D341Med (cell line): Measurements from ENCODE around the gene CST1.
A peak's percentile ranks its signal among the peaks of the same experiment; 100 is the strongest.
"Not testable (repeated sequence)": the region's sequence is repeated elsewhere in the genome, so short reads cannot be mapped to it uniquely, and the experiment has no call there.

Experiments used
- DNase-seq: peaks from one replicate; pipeline ENCODE4 v3.0.0; 2012; ENCODE audit warnings: low spot score

Gene CST1

DNA sequence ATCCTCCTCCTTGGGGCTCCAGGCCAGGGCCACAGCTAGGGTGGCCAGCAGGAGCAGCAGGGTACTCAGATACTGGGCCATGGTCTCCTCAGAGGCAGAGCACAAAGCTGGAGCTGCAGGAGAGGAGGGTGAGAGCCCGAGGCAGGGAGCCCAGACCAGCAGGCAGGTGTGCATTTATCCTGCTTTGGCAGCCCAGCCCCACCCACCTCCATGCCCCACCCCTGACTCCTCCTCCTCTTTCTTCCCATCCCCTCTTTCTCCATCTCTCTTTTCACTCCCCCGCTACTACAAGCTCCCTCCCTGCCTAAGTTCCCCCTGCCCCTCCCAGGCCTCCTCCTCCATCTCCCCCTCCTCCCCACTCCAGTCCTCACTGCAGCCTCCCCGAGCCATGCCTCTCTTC, at the start of gene CST1:
CST1 (minus strand) TSS at position 150 of the 400 bp plus-strand sequence; CDS start at position 81, 69 bp downstream.
- DNase-seq: not testable (repeated sequence)

GRCh38 chr20:23799216-23799847, 48.6 kb upstream of the CST1 start:
- DNase-seq: not testable (repeated sequence)

GRCh38 chr20:23795526-23795925, 44.8 kb upstream of the CST1 start:
- DNase-seq: no peak

GRCh38 chr20:23794841-23795240, 44.1 kb upstream of the CST1 start:
- no peak for DNase-seq

DNA sequence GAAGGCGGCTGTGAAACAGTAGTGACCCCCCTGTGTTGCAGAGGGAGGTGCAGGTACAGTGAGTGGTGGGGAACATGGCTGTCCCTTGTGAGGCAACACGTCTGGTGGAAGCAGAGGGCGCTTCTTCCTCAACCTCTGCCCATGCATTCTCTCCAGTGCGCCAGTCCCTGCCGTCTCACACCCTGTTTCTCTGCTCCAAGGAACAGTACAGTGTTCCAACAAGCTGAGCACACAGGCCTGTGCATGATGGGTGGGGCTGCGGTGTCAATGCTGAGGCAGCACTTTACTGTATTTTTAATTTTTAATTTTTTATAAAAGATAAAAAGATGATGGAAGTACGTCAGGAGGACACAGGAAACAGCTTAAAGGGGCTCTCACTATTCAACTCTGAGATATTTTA, 43.3 kb upstream of the CST1 start:
- no peak for DNase-seq

DNA sequence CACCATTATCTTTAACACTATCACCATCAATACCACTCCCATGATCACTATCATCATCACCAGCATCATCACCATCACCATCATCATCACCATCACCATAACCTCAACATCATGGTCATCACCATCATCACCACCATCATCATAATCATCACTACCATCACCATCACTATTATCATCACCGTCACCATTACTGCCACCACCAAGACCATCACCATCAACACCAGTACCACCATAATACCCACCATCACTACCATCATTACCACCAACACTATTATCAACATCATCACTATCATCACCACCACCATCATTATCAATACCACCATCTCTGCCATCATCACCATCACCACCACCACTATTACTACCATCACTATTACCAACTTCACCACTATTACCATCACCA, 32.7 kb upstream of the CST1 start:
- DNase-seq: no peak

DNA sequence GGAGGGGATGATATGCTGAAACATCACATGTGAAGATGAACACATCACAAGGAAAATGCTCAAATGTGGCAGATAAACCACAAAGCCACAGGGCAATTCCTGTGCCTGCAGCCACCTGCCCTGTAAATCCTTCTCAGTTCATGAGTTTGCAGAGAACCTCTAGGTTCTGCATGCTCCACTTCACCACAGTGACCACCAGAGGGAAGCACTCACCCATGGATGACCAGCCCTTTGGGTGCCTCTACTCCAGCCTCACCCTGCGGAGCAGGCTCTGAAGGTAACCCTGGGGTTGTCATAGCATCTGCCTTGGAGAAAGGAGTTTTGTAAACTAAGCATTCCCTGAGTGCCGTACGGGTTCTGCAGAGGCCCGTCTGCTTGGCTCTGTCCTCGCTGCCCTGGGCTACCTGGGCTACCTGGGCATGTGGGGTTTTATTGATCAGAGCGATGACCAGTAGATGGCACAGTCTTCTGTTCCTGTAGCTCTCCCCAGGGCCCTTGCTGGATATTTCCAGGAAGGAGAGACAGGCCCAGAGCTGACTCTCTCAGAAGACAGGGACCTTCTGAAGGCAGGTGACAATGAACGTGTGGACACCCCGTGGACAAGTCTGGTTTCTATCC, 31.7 kb upstream of the CST1 start:
- peak; percentile 38 for DNase-seq

DNA sequence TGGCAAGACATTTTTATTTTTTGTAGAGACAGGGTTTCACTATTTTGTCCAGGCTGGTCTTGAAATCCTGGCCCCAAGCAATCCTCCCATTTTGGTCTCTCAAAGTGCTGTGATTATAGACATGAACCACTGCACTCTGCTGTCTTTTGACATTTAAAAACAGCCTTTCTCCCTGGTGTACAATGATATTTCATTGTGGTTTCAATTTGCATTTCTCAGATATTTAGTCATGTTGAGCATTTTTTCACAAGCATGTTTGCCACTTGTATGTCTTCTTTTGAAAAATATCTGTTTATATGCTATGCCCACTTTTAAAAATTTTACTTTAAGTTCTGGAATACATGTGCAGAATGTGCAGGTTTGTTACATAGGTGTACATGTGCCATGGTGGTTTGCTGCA, 27.9 kb upstream of the CST1 start:
- DNase-seq: not testable (repeated sequence)

DNA sequence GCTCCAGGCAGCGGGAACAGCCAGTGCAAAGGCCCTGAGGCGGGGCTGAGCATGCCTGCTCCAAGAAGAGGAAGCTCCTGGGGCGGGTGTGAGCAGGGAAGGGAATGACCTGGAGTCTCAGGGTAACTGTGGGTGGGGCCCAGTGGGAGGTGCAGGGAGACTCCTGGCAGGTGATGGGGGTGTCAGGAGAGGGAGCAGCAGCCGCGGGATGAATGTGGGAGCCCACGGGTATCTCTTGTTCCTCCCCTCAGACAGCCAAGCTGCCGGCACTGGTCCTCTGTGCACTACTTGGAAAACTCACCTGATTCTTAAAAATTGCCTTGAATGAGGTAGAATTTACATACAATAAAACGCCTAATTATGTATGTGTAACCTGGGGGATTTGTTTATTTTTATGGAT, 26.6 kb upstream of the CST1 start:
- DNase-seq: not testable (repeated sequence)

DNA sequence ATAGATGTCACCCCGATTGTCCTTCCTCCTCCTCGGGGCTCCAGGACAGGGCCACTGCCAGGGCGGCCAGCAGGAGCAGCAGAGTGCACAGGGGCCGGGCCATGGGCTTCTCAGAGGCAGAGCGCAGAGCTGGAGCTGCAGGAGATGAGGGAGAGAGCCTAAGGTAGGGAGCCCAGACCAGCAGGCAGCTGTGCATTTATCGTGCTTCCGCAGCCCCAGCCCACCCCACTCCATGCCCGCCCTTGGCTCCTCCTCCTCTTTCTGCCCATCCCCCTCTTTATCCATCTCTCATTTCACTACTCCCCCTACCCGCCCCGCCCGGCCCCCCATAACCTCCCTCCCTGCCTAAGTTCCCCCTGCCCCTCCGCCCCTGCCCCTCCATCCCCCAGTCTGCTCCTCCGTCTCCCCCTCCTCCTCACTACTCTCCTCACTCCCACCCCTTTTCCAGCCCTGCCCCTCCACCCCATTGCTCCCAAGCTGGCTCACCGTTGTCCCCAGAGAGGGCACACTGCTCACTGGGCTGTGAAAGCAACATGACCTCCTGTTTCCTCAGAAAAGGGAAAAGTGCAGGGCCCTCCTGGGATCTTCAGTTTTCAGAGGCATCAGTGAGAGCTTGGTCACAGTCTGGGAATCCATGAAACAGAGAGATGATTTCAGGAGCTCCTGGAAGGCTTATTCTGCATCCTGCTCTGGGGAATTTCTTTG, 25.5 kb upstream of the CST1 start:
- no peak for DNase-seq

DNA sequence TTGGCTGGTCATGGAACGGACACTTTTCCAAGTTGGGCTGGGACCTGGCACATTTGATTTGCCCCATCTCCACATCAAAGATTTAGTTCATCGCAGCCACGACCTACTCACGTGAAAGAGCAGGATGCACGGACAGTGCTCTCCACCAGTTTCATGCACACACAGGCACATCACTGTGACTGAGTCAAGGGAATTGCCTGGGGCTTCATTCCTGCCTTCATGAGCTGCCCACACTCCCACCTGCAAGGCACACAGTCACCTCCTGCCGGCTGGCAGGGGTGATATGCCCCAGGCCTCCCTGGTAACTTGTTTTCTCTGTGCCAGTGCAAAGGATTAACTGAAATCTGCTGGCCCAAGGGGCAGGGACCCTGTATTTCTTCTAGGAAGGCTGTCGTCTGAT, 23.3 kb upstream of the CST1 start:
- DNase-seq: no peak

GRCh38 chr20:23773579-23773978, 22.8 kb upstream of the CST1 start:
- no peak for DNase-seq

DNA sequence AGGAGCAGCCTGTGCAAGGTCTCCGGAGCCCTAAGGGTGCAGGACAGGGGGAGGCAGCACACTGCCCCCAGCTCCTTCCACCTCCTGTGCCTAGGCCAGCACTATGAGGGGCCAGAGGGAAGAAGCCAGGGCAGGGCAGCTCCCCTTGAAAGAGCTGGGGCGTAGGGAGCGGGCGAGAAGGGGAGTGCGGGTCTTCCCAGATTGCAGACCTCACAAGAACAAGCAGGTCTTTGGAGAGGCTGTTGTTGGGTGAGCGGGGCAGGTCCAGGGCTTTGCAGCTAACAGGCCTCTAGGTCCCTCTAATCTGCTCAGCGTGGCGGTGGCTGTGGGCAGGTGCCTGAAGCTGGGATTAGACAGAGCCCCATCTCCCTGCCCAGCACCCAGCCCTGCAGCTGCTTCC, 22.4 kb upstream of the CST1 start:
- DNase-seq: no peak

DNA sequence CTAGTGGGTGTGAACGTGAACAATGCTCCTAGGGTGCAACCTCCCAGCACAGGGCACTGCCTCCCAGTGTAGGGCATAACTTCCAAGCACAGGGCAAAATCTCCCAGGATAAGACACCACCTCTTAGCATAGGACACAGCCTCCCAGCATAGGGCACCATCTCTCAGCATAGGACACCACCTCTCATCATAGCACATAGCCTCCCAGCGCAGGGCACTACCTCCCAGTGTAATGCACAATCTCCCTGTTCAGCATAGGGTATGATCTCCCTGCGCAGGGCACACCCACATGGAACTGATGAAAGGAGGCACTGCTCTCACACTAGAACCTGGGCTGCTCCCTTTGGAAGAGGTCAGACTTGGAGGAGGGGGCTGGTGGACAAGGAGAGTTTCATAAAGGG, 21.3 kb upstream of the CST1 start:
- no peak for DNase-seq

- DNase-seq: no peak
These were observed 19.6 kb upstream of the CST1 start for GRCh38 chr20:23770384-23770783.

- not testable (repeated sequence) for DNase-seq
These were observed 17.8 kb upstream of the CST1 start for GRCh38 chr20:23768520-23768919.

DNA sequence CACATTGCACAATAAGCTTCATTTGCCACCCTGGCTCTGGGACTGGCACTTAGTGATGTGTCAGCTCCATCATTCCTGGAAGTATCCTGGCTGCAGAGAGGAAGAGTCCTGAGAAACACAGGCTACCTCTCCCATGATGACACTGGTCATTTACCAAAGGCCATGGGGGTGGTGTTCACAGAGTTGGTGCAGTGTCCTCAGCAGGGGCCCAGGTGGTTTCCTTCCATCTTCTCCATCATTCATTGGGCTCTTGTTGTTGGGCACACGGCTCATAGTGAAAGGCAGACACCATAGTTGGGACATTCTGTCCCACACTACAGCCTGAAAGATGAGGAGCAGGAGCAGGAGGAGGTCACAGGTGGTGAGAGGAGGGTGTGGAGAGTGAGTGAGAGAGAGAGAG, 15.8 kb upstream of the CST1 start:
- DNase-seq: no peak

DNA sequence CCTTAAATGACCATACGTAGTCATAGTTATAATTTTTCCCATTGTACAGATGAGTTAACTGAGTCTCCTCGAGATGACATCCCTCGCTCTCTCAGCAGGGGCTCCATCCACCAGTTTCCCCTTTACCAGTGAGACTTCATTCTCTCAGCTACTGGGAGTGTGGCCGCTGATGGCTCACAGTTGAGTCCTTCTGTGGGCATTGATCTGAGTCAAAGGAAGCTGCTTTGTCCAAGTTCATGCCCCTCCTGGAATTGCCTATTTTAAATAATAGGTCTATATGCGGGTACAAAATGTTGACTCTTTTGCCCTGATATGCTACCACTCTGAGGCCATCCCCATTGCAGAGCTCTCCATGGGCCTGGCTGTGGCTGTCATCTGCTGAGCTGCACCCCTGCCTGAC, 14.8 kb upstream of the CST1 start:
- DNase-seq: no peak

DNA sequence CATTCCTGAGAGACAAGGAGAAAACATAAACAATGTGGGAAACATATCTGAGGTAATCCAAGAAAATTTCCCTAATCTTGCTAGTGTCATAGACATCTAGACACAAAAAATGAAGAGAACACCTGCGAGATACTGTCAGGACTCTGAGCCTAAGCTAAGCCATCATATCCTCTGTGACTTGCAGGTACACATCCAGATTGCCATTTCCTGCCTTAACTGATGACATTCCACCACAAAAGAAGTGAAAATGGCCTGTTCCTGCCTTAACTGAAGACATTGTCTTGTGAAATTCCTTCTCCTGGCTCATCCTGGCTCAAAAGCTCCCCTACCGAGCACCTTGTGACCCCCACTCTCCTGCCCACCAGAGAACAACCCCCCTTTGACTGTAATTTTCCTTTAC, 13.9 kb upstream of the CST1 start:
- not testable (repeated sequence) for DNase-seq

GRCh38 chr20:23763345-23763744, 12.6 kb upstream of the CST1 start:
- no peak for DNase-seq

- DNase-seq: no peak
These were observed 8.7 kb upstream of the CST1 start for GRCh38 chr20:23759306-23759940.

GRCh38 chr20:23756792-23757191, 6.1 kb upstream of the CST1 start:
- not testable (repeated sequence) for DNase-seq

GRCh38 chr20:23755131-23755611, 4.4 kb upstream of the CST1 start:
- DNase-seq: not testable (repeated sequence)
